ENCODE measurements around the gene SIAH2. TPM values are rescaled to one million over a fixed set of nuclear protein-coding genes. Genes with fewer than 3 reads are reported as not detected.

SIAH2 gene
- total RNA-seq: 24.3 to 39.7 TPM (median 39.2 TPM) in 3 replicates
- long read RNA-seq, transcript SIAH2-201 (2 exons, 2,517 nt): major isoform, 125 of 130 reads
- long read RNA-seq, partial matches to known transcripts: 0 of 130 reads
- long read RNA-seq, other reads (novel, unspliced or antisense): 5 of 130 reads

- peak within 1 kb of the TSS; percentile 100 for H3K27ac Mint-ChIP-seq (ENCODE audit: unreplicated experiment)
- peaks cover 44% of the 10 kb centered on the region for H3K4me1 Mint-ChIP-seq (ENCODE audit: low read depth)
- TF ChIP-seq CTCF (IDR thresholded peaks at IDR 0.05): no peak
- peak; percentile 94 for DNase-seq (ENCODE audit: low spot score)
- H3K9me3 Mint-ChIP-seq (ENCODE audit: low read depth): no peaks in the 10 kb centered on the region
- no peaks in the 10 kb centered on the region for H3K27me3 Mint-ChIP-seq (ENCODE audit: low read depth)
- peak within 1 kb of the TSS; percentile 99 for H3K4me3 Mint-ChIP-seq (ENCODE audit: unreplicated experiment)
- H3K36me3 Mint-ChIP-seq (ENCODE audit: low read depth): peaks cover under 1% of the 10 kb centered on the region
These were observed at the start of gene SIAH2 for GRCh38 chr3:150763122-150763840. TSS of gene SIAH2 (minus strand) at chr3:150763169. CDS start at chr3:150762849, 320 bp downstream.

GRCh38 chr3:150811984-150812383, 49.0 kb upstream of the SIAH2 start:
- H3K27me3 Mint-ChIP-seq (ENCODE audit: low read depth): peaks cover 23% of the 10 kb centered on the region
- no peaks in the 10 kb centered on the region for H3K9me3 Mint-ChIP-seq (ENCODE audit: low read depth)
- no peak overlapping the region for H3K4me3 Mint-ChIP-seq (ENCODE audit: unreplicated experiment)
- no peaks in the 10 kb centered on the region for H3K36me3 Mint-ChIP-seq (ENCODE audit: low read depth)
- no peaks in the 10 kb centered on the region for H3K4me1 Mint-ChIP-seq (ENCODE audit: low read depth)
- no peak overlapping the region for H3K27ac Mint-ChIP-seq (ENCODE audit: unreplicated experiment)
- no peak for TF ChIP-seq CTCF (IDR thresholded peaks at IDR 0.05)
- no peak for DNase-seq (ENCODE audit: low spot score)

GRCh38 chr3:150810641-150811040, 47.7 kb upstream of the SIAH2 start:
- no peak overlapping the region for H3K4me3 Mint-ChIP-seq (ENCODE audit: unreplicated experiment)
- peaks cover 25% of the 10 kb centered on the region for H3K27me3 Mint-ChIP-seq (ENCODE audit: low read depth)
- no peak overlapping the region for H3K27ac Mint-ChIP-seq (ENCODE audit: unreplicated experiment)
- no peaks in the 10 kb centered on the region for H3K4me1 Mint-ChIP-seq (ENCODE audit: low read depth)
- no peaks in the 10 kb centered on the region for H3K36me3 Mint-ChIP-seq (ENCODE audit: low read depth)
- DNase-seq (ENCODE audit: low spot score): no peak
- no peaks in the 10 kb centered on the region for H3K9me3 Mint-ChIP-seq (ENCODE audit: low read depth)
- no peak for TF ChIP-seq CTCF (IDR thresholded peaks at IDR 0.05)

- no peak overlapping the region for H3K27ac Mint-ChIP-seq (ENCODE audit: unreplicated experiment)
- H3K4me1 Mint-ChIP-seq (ENCODE audit: low read depth): no peaks in the 10 kb centered on the region
- no peak for DNase-seq (ENCODE audit: low spot score)
- H3K4me3 Mint-ChIP-seq (ENCODE audit: unreplicated experiment): no peak overlapping the region
- H3K9me3 Mint-ChIP-seq (ENCODE audit: low read depth): no peaks in the 10 kb centered on the region
- TF ChIP-seq CTCF (IDR thresholded peaks at IDR 0.05): no peak
- H3K36me3 Mint-ChIP-seq (ENCODE audit: low read depth): no peaks in the 10 kb centered on the region
- peaks cover 15% of the 10 kb centered on the region for H3K27me3 Mint-ChIP-seq (ENCODE audit: low read depth)
These were observed 43.3 kb upstream of the SIAH2 start for GRCh38 chr3:150806185-150806835.

GRCh38 chr3:150805354-150805753, 42.4 kb upstream of the SIAH2 start:
- H3K9me3 Mint-ChIP-seq (ENCODE audit: low read depth): no peaks in the 10 kb centered on the region
- H3K27me3 Mint-ChIP-seq (ENCODE audit: low read depth): peaks cover 15% of the 10 kb centered on the region
- H3K4me3 Mint-ChIP-seq (ENCODE audit: unreplicated experiment): no peak overlapping the region
- H3K36me3 Mint-ChIP-seq (ENCODE audit: low read depth): no peaks in the 10 kb centered on the region
- no peaks in the 10 kb centered on the region for H3K4me1 Mint-ChIP-seq (ENCODE audit: low read depth)
- TF ChIP-seq CTCF (IDR thresholded peaks at IDR 0.05): no peak
- no peak for DNase-seq (ENCODE audit: low spot score)
- no peak overlapping the region for H3K27ac Mint-ChIP-seq (ENCODE audit: unreplicated experiment)
